Stimulated activated CD8-positive, alpha-beta memory T cell treated with anti-CD3 and anti-CD28 coated beads, Interleukin-4, amount 100 ng/mL, for 4 hours (primary cell): Measurements from ENCODE around the gene LIMD2.
A peak's percentile ranks its signal among the peaks of the same experiment; 100 is the strongest.

Experiments
- DNase-seq, 2 donors: peaks; one replicate each; pipeline ENCODE4 v3.0.0-alpha.2; 2020; ENCODE audit warnings: low read depth in 2 of 2, low spot score in 1 of 2

LIMD2 gene

DNA sequence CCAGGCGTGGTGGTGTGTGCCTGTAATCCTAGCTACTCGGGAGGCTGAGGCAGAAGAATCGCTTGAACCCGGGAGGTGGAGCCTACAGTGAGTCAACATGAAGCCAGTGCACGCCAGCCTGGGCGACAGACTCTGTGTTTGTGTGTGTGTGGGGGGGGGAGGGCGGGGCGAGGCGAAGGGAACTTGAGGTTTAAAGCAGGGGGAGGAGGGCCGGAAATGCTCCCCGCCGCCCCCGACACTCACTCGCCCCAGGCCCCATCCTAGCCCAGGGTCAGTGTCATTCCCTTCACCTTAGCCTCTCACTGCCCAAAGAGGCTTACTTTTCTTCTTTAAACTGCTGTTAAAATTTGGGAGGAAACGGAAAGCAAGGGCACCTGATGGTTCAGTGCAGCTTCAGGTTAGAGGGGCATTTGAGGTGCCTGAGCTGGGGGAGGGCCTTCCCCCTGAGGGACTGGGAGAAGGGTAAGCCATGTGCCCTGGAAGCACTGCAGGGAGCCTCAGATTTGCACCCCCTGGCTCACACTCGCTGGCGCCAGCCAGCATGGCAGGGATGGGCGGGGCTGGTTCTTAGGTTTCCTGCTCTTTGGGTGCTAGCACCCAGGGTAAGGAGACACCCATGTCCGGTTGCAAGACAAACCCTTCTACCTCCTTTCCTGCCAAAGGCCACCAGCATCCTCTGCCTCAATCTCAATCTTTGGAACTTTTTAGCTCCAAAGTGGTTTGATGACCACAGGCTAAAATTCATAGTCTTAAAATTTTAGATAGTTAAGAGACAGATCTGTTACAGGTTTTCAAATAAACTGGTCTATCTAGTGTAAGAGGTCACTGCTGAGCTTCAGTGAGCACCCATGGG lies 2.2 kb upstream of the LIMD2 start:
- DNase-seq: peak in 1 of 2 donors; percentile 60

DNA sequence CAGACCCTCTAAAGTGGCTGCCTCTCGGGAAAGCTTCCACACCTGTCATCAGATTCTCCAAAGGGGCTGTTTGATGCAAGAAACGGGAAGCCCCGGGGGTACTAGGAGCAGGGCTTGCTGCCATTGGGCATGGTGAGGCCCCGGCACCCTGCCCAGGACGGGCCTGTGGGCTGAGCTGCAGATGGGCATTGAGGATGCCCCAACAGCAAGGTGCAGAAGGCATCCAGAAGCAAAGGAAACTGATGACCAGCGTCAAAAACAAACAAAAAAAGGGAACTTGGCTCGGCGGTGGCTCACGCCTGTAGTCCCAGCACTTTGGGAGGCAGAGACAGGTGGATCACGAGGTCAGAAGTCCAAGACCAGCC lies 1.5 kb upstream of the LIMD2 start:
- no peak for DNase-seq

- peak in 1 of 2 donors; percentile 22 for DNase-seq
Measured at GRCh38 chr17:63700528-63701455, 867 bp upstream of the LIMD2 start.

DNA sequence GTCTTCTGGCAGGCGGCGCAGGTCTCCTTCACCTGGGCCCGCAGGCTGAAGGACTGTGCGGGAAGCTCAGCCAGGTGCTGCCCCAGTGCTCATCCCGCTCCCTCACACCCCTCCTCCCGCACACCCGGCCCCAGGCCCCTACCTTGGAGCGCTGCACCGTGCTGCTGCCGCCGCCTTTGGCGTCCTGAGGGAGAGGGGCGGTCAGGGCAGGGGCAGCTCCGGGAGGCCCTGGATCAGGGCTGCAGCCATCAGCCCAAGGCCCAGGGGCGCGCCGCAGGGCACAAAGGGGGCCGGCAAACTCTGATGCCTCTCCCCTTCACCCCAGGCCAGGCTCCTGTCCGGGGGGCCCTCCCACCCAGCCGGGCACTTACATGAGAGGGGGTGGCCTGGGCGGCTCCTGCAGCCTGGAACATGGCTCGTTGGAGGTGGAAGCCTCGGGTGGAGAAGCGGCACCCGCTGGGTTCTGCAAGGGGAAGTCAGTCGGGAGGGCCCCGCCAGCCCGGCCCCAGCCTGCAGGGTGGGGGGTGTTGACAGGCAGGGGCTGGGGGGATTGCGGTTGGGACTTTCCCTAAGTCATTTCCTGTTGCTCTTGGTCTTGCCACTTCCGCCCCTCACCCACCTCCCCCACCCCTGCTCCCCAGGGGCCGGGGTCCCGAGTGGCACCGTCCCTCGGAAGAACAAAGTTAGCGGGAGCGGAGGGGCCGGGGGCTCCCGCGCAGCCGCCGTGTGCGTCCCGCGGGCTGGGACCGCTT lies 863 bp downstream of the LIMD2 start:
- peak; percentile 62 to 85 for DNase-seq

GRCh38 chr17:63698381-63698885 lies 1.5 kb downstream of the LIMD2 start:
- no peak for DNase-seq

- DNase-seq: peak in 1 of 2 donors; percentile 49
Measured at GRCh38 chr17:63697341-63698286, 2.3 kb downstream of the LIMD2 start.

DNA sequence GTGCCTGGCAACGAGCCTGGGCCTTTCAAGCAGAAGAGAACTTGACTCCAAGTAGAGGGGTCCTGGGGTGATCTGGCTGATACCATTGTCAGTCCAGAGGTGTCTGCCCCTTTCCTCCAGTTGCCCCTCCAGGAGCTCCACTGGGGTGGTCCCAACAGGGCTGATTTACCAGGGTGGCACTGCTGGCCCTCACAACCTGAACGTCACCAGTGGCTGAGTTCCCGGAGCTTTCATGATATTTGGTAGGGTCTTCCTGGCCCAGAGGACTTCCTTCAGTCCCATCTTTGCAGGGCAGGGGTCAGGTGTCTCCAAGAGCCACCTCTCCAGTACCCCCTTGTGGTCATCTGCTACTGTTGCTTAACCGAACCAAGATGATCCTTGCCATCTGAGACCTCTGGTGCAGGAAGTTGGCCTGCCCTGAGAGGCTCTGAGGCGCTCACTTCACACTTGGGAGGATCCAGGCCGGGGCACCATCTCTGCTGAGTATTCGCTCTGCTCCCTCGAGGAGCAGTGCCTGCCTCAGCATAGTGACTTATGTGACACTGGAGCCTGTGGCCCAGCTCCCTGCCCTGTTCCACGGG lies 3.5 kb downstream of the LIMD2 start:
- DNase-seq: no peak

- no peak for DNase-seq
Measured at GRCh38 chr17:63695889-63696288, 4.0 kb downstream of the LIMD2 start.

DNA sequence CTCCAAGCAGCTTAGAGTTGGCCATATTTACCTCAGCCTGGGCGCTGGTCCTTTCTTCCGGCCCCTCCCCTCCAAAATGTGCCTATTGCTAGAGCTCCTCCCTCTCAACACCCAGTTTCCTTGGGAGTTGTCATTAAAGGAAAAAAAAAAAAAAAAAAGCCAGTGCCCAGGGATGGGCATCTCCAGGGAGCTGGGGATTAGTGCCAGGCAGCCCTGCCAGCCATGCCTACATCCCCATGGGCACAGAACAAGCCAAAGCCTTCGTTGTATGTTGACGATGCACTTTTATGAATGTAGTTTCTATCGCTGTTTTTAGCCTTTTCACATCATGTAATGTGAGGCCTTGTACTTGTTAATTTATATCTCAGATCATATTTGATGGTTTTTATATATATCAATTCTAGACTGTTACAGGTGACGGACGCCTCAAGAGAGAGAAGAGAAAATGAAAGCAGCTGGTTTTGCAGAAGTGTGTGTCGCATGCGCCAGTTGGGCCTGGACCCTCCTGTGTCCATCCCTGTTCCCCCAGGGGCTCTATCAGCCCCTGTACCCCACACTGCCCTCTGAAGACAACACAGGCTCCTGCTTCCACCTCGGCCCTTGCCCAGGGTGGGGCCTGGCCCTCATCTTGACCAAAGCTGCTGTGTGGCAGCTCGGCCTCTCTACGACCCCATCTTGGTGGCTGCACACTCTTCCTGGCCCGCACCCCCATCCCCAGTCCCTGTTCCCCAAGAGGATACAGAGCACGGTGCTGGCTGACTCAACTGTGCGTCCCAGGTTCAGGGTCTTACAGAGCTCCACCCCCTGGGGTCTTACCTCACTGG lies 4.8 kb downstream of the LIMD2 start:
- DNase-seq: no peak

- no peak for DNase-seq
Measured at GRCh38 chr17:63694229-63694949, 5.5 kb downstream of the LIMD2 start.

GRCh38 chr17:63693411-63694113 lies 6.4 kb downstream of the LIMD2 start:
- DNase-seq: no peak

GRCh38 chr17:63692195-63692816 lies 7.6 kb downstream of the LIMD2 start:
- no peak for DNase-seq

GRCh38 chr17:63689479-63689878 lies 10.4 kb downstream of the LIMD2 start:
- DNase-seq: no peak

GRCh38 chr17:63688396-63689020 lies 11.4 kb downstream of the LIMD2 start:
- DNase-seq: no peak

- no peak for DNase-seq
Measured at GRCh38 chr17:63686138-63686685, 13.7 kb downstream of the LIMD2 start.

- DNase-seq: no peak
Measured at GRCh38 chr17:63685578-63685977, 14.3 kb downstream of the LIMD2 start.
